ENCODE data around the gene ITGB5. TPM values are rescaled to one million over a fixed set of nuclear protein-coding genes. Genes with fewer than 3 reads are reported as not detected.

ITGB5 gene
- total RNA-seq, 4 donors from 2014 or later = 159 to 397 (median 245) TPM

DNA sequence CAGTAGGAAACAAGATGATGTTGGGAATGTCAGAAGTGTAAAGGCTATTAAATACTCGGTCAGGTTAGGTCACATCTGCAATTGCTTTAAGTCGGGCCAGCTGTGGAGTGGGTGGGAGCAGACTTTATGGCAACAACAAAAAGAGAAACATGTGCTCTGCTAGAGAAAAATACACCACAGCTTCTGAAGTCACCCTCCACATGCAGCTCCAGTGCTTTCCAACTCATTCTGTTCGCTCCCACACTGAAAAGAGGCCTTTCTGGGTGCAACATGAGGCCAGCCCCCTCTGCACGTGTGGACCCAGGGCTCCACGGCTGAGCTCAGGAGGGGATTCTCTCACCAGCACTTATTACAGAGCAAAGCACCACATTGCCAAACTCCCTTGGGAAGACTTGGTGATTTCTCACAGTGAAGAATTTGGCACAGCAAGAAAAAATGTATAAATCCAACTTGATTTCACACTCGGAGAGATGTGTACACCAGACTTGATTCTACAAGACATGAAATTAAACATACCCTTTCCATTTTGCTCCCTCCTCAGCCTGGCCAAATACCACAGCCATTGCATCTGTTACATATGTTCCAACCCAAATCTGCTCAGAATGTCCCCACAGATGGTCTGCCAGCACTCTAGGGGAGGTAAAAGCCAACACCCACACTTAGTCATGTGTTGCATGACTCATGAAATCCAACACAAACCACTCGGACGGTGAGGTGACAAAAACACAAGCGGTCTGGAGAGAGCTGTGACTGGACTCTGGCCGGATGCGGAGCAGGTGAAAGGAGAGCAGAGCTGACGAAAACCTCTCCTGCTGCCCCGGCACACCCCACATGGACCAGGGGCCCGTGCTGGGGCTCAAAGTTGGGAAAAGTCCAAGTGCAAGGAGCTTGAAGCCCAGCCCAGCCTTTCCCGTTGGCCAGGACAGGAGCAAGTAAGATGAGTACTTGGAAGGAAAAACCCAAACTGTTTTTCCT is 74.6 kb downstream of the ITGB5 start:
- no peak overlapping the region for H3K4me3 ChIP-seq

DNA sequence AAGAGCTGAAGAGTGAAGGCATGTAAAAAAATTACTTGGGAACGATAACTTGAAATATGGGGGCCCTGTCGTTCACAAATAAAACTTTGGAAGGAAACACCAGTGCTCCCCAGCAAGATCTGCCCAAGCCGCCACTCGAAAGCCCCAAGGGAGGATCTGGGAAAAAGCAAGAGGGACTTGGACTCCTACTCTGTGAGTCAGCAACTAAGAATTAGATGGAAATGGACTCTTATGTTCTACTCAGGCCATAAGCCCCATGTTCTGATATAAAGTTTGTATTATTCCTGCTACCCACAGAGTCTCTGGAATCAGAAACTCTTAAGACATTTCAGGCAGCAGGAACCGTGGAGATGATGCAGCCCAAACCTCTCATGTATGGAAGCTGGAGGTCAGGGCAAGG is 75.7 kb downstream of the ITGB5 start:
- WGBS = 46% methylated on average over 5 of the region's 5 CpGs
- peaks cover 10% of the 10 kb centered on the region for H3K36me3 ChIP-seq
- no peak overlapping the region for H3K4me3 ChIP-seq
- H3K27me3 ChIP-seq = no peaks in the 10 kb centered on the region
- no peak for DNase-seq (ENCODE audit: low spot score in 2 of 2)
- H3K4me1 ChIP-seq = peaks cover 75% of the 10 kb centered on the region
- H3K9me3 ChIP-seq = no peaks in the 10 kb centered on the region
- peak overlapping the region; percentile 74 for H3K27ac ChIP-seq
- TF ChIP-seq POLR2AphosphoS5 (IDR thresholded peaks at IDR 0.05) = peak in 1 of 3 donors; percentile 15
- TF ChIP-seq EP300 (IDR thresholded peaks at IDR 0.05) = no peak

More for the DNA sequence above, 74.6 kb downstream of the ITGB5 start:
- TF ChIP-seq EP300 (IDR thresholded peaks at IDR 0.05) (no peak), POLR2A (IDR thresholded peaks at IDR 0.05) (no peak), POLR2AphosphoS5 (IDR thresholded peaks at IDR 0.05) (peak in 2 of 3 donors; percentile 27 to 85)
- TF ChIP-seq, protein P1, sequence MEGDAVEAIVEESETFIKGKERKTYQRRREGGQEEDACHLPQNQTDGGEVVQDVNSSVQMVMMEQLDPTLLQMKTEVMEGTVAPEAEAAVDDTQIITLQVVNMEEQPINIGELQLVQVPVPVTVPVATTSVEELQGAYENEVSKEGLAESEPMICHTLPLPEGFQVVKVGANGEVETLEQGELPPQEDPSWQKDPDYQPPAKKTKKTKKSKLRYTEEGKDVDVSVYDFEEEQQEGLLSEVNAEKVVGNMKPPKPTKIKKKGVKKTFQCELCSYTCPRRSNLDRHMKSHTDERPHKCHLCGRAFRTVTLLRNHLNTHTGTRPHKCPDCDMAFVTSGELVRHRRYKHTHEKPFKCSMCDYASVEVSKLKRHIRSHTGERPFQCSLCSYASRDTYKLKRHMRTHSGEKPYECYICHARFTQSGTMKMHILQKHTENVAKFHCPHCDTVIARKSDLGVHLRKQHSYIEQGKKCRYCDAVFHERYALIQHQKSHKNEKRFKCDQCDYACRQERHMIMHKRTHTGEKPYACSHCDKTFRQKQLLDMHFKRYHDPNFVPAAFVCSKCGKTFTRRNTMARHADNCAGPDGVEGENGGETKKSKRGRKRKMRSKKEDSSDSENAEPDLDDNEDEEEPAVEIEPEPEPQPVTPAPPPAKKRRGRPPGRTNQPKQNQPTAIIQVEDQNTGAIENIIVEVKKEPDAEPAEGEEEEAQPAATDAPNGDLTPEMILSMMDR (IDR thresholded peaks at IDR 0.05) = no peak
- peak; percentile 80 to 85 for DNase-seq (ENCODE audit: low spot score in 2 of 2)
- Histone ChIP-seq H3K4me1 (peaks cover 77% of the 10 kb centered on the region), H3K9me3 (no peaks in the 10 kb centered on the region), H3K27ac (peak overlapping the region; percentile 74), H3K27me3 (no peaks in the 10 kb centered on the region), H3K36me3 (peaks cover 12% of the 10 kb centered on the region)
- 29% methylated on average over 15 of the region's 15 CpGs for whole genome bisulfite sequencing

DNA sequence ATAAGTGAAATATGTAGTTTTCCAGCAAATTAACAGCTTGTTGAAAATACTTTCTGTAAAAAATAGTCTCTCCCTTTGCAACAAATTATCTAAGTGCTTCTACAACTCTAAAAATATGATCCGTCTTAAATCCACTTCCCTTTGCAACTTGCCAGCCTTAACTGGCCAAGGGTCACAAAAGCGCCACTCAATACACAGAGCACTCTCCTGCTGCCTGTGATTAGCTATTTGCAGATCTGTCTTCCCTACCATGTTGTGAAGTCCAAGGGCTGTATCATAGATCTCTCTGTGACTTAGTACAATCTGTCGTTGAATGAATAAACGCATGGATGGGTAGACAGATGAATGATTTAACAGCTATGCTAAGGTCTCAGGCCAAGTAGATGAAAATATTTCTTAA is 76.2 kb downstream of the ITGB5 start:
- H3K4me3 ChIP-seq = no peak overlapping the region
- H3K36me3 ChIP-seq = peaks cover 10% of the 10 kb centered on the region
- peaks cover 70% of the 10 kb centered on the region for H3K4me1 ChIP-seq
- DNase-seq (ENCODE audit: low spot score in 2 of 2) = no peak
- H3K27me3 ChIP-seq = no peaks in the 10 kb centered on the region
- TF ChIP-seq POLR2AphosphoS5 (IDR thresholded peaks at IDR 0.05) (no peak), POLR2A (IDR thresholded peaks at IDR 0.05) (no peak), EP300 (IDR thresholded peaks at IDR 0.05) (no peak)
- TF ChIP-seq, protein P1 (IDR thresholded peaks at IDR 0.05) = no peak
- 68% methylated on average over 4 of the region's 4 CpGs for WGBS
- peak overlapping the region; percentile 74 for H3K27ac ChIP-seq
- H3K9me3 ChIP-seq = no peaks in the 10 kb centered on the region

DNA sequence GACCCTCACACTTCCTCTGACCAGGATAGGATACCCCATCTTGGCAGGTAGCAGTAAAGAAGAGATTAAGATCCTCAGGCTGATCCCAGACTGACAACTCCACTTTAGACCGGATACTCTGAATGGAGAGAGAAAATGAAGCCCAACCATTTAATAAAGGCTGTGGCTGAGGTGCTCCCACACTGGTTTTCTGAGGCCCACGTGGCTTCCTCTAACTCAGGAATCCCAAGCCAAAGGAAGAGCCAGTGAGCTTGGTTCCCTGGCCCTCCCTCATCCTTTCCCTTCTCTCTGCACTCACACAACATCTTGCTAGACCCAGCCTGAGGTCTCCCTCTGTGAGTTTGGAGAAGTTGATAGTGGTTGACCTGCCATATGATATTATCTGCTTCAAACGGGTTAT is 78.1 kb downstream of the ITGB5 start:
- Histone ChIP-seq H3K36me3 (peaks cover 5% of the 10 kb centered on the region), H3K27ac (peak overlapping the region; percentile 9), H3K4me3 (no peak overlapping the region), H3K4me1 (peaks cover 57% of the 10 kb centered on the region), H3K9me3 (no peaks in the 10 kb centered on the region), H3K27me3 (no peaks in the 10 kb centered on the region)
- DNase-seq (ENCODE audit: low spot score in 2 of 2) = no peak
- TF ChIP-seq EP300 (IDR thresholded peaks at IDR 0.05) (no peak), POLR2A (IDR thresholded peaks at IDR 0.05) (no peak), POLR2AphosphoS5 (IDR thresholded peaks at IDR 0.05) (no peak)
- TF ChIP-seq, protein P1 (IDR thresholded peaks at IDR 0.05) = no peak
- WGBS = 38% methylated on average over 3 of the region's 3 CpGs

DNA sequence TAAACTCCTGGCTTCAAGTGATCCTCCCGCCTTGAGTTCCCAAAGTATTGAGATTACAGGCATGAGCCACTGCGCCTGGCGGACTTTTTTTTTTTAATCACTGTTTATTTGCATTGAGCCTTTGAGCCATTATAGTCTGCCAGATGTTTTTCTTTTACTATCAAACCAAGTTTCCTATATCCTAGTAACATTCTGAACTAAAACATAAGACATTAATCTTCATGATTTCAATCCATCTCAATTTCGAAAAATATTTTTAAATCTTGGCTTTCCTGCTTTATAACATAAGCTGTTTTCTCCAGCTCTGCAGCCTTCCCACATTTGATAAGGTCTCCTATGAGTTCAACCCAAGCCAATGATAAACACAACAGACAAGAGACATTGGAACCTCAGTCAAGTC is 81.5 kb downstream of the ITGB5 start:
- Histone ChIP-seq H3K36me3 (peaks cover 5% of the 10 kb centered on the region), H3K9me3 (no peaks in the 10 kb centered on the region), H3K4me1 (peaks cover 37% of the 10 kb centered on the region), H3K27me3 (no peaks in the 10 kb centered on the region), H3K4me3 (no peak overlapping the region), H3K27ac (no peak overlapping the region)
- WGBS = 93% methylated on average over 4 of the region's 4 CpGs
- DNase-seq (ENCODE audit: low spot score in 2 of 2) = no peak
- TF ChIP-seq POLR2A (IDR thresholded peaks at IDR 0.05) = no peak
- no peak for TF ChIP-seq POLR2AphosphoS5 (IDR thresholded peaks at IDR 0.05)
- TF ChIP-seq, protein P1 (IDR thresholded peaks at IDR 0.05) = no peak

Data from suprapubic skin (tissue), 4 donors.